IPS-18c (cell line): ENCODE measurements around the gene CLMP.
"Not testable (repeated sequence)": the region's sequence is repeated elsewhere in the genome, so short reads cannot be mapped to it uniquely, and the experiment has no call there.

Experiments used
- H3K4me3 ChIP-seq: 2 replicates; pipeline ENCODE4 v1.7.0; 2013; ENCODE audit warnings: low read depth, mild to moderate bottlenecking, low read length, moderate library complexity; ENCODE audit not compliant: insufficient read depth
- H3K9me3 ChIP-seq: one replicate; pipeline ENCODE4 v1.6.1; 2013; ENCODE audit warnings: mild to moderate bottlenecking, low read length, moderate library complexity; ENCODE audit not compliant: control insufficient read depth, insufficient read depth

The CLMP gene

GRCh38 chr11:123221584-123221983 is 26.5 kb upstream of the CLMP start:
- no peak overlapping the region for H3K4me3 ChIP-seq
- H3K9me3 ChIP-seq = no peaks in the 10 kb centered on the region

DNA sequence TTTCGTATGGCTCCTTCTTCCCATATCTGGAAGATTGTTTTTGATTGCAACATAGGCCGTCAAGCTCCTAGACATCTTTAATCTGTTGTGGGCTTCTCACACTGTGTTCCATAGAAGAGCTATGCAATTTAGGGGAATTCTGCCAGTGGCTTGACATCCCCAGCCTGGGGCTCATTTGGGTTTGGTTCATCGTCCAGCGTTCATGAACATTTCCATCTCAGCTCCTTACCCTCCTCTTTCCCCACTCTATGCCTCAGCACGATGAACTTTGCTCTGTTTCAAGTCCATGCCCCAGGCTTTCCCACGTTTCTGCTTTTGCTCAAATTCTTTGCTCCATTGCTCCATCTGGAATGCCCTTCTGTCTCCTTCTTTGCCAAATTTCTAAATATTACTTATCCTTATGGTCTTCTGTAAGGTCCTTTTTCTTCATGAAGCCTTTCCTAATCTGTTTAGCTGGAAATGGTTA is 26.1 kb upstream of the CLMP start:
- Histone ChIP-seq H3K9me3 (no peaks in the 10 kb centered on the region), H3K4me3 (no peak overlapping the region)

GRCh38 chr11:123219066-123219690 is 24.1 kb upstream of the CLMP start:
- Histone ChIP-seq H3K9me3 (no peaks in the 10 kb centered on the region), H3K4me3 (no peak overlapping the region)

DNA sequence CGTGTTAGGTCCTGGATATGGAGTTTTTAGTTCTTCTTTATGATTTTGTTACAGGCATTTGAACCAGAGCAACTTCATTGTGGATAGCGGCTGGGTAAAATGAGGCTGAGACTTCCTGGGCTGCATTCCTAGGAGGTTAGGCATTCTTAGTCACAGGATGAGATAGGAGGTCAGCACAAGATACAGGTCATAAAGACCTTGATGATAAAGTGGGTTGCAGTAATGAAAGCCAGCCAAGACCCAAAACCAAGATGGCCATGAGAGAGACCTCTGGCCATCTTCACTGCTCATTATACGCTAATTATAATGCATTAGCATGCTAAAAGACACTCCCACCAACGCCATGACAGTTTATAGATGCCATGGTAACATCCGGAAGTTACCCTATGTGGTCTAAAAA is 23.4 kb upstream of the CLMP start:
- no peak overlapping the region for H3K4me3 ChIP-seq
- H3K9me3 ChIP-seq = no peaks in the 10 kb centered on the region

DNA sequence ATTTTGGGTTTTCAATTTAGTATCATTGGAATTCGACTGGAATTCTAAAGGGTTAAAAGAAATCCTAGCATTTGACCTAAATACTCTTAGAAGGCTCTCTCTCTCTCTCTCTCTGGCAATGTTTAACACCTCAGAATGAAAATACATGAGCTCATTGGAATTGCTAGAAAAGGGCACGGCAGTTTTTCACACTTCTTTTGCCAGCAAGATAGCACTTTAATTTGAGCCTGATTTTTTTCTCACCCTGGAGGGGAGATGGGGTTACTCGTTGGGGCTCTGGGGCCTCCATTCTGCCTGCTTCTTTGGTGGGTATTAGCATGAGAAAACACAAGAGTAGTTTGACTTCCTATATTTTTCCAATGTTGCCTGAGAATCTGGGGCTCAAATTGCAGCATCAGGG is 22.8 kb upstream of the CLMP start:
- no peak overlapping the region for H3K4me3 ChIP-seq
- H3K9me3 ChIP-seq = no peaks in the 10 kb centered on the region

DNA sequence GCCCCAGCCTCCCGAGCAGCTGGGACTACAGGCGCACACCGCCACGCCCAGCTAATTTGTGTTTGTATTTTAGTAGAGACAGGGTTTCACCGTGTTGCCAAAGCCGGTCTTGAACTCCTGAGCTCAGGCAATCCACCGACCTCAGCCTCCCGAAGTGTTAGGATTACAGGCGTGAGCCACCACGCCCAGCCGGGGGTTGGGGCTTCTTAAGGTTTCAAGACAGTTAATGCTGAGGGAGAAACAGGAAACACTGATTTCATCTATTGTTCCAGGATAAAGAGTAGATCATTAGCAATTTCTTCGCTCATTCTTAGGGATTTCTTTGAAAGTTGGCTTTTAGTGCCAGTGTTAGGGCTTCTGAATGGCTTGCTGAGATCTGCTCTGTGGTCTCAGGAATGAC is 21.2 kb upstream of the CLMP start:
- no peak overlapping the region for H3K4me3 ChIP-seq
- H3K9me3 ChIP-seq = peaks cover 2% of the 10 kb centered on the region

GRCh38 chr11:123214940-123215339 is 19.9 kb upstream of the CLMP start:
- H3K4me3 ChIP-seq = no peak overlapping the region
- peaks cover 2% of the 10 kb centered on the region for H3K9me3 ChIP-seq

DNA sequence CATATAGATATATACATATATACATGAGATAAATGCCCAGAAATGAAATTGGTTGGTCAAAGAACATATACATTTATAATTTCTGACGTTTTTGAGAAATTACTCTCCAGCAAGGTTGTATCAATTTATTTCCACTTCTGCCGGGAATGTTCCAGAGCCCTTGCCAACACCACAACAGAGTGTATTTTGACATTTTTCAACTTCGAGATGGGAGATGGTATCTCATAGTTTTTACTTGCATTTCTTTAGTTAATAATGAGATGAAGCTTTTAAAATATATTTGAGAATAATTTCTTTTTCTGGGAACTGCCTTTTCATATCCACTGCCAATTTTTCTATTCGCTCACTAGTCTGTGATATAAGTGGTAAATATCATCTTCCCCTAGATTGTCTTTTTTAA is 19.3 kb upstream of the CLMP start:
- peaks cover 2% of the 10 kb centered on the region for H3K9me3 ChIP-seq

DNA sequence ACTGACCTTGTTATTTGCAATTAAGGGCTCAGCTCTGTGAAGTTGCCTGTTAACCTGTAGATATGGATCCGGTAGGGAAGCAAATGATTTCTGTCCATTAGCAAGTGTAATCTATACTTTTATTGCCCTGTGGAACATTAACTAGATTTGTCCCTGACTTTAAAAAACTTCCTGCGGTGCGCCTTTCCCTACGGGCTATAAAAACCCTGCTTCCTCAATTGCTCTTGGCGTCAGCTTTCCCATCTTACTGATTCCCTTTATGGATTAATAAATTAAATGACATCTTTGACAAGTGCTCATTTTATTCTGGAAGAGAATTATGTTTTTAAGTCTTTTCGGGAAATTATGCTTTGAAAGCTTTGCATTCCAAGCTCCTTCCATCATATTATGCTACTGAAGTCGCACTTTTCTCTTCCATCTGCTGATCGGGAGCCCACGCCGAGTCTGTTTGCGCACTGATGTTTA is 18.3 kb upstream of the CLMP start:
- H3K4me3 ChIP-seq = no peak overlapping the region
- peaks cover 2% of the 10 kb centered on the region for H3K9me3 ChIP-seq

More for the DNA sequence above, 19.3 kb upstream of the CLMP start:
- H3K4me3 ChIP-seq = no peak overlapping the region

GRCh38 chr11:123212406-123212805 is 17.4 kb upstream of the CLMP start:
- H3K4me3 ChIP-seq = no peak overlapping the region
- H3K9me3 ChIP-seq = peaks cover 2% of the 10 kb centered on the region

DNA sequence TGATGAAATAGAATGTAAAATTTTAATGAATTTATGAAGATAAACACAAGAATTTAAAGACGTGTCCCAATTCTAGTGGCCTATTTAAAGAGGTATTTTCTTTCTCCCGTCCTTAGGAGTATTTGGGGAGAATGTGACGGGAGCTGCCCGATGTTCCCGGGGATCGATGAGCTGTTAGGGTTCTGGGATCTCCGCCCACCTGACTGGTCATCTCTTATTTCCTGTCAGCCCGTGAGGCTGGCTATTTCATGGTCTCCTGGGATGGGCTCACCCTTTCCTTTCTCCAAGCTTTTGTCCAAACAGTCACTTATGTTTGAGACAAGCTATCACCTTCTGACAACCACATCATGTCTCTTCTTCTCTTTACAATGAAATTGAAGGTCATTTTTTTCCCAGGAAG is 16.9 kb upstream of the CLMP start:
- no peak overlapping the region for H3K4me3 ChIP-seq

GRCh38 chr11:123211149-123211852 is 16.3 kb upstream of the CLMP start:
- Histone ChIP-seq H3K4me3 (peak overlapping the region; percentile 10; the same call in 1 of the 2 replicates), H3K9me3 (peaks cover 2% of the 10 kb centered on the region)

More for the DNA sequence above, 16.9 kb upstream of the CLMP start:
- peaks cover 2% of the 10 kb centered on the region for H3K9me3 ChIP-seq

GRCh38 chr11:123209591-123209990 is 14.5 kb upstream of the CLMP start:
- no peak overlapping the region for H3K4me3 ChIP-seq

DNA sequence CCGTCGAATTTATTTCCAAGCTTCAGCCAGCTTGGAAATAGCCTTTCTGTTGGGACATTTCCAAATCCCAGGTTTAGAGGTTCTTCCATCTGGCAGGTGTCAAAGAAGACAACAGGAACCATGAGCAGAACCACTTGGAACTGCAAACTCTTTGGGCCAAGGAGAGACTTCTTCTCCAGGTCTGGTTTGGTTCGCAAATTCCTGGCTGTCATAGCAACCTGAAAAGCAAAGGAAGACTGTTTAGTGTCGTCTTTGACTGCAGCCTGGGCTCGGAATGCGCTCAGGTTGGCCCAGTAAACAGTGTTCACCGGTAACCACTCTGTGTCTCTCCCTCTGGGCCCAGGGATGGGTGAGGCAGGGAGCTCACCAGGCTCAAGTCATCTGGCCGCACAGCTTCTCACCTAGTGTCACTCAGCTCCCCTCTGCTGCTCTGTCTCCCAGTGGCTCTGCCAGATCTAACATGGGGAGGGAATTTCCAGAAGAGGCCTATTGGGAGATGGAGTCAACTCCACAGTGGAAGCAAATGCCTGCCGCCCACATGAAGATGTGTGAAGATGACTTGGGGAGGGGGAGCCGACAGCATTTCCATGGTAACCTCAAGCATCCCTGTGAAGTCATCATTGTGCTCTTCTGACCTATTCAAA is 11.9 kb upstream of the CLMP start:
- no peak overlapping the region for H3K4me3 ChIP-seq
- H3K9me3 ChIP-seq = peaks cover 2% of the 10 kb centered on the region

More at GRCh38 chr11:123209591-123209990, 14.5 kb upstream of the CLMP start:
- H3K9me3 ChIP-seq = peaks cover 2% of the 10 kb centered on the region

- H3K4me3 ChIP-seq, H3K9me3 ChIP-seq: not testable (repeated sequence)
These were observed 11.0 kb upstream of the CLMP start for GRCh38 chr11:123206055-123206454.

- Histone ChIP-seq H3K9me3 (no peaks in the 10 kb centered on the region), H3K4me3 (no peak overlapping the region)
These were observed 8.9 kb upstream of the CLMP start for GRCh38 chr11:123203934-123204333.

- Histone ChIP-seq H3K9me3 (no peaks in the 10 kb centered on the region), H3K4me3 (no peak overlapping the region)
These were observed 8.4 kb upstream of the CLMP start for GRCh38 chr11:123203471-123203870.
